ENCODE data around the gene STAT5B. TPM values are rescaled to one million over a fixed set of nuclear protein-coding genes. Genes with fewer than 3 reads are reported as not detected.

STAT5B gene
- polyA plus RNA-seq, 1 donor (not counting 4 experiments of a cell fraction or from before 2014, with no cell fraction given) = 16.1 TPM

DNA sequence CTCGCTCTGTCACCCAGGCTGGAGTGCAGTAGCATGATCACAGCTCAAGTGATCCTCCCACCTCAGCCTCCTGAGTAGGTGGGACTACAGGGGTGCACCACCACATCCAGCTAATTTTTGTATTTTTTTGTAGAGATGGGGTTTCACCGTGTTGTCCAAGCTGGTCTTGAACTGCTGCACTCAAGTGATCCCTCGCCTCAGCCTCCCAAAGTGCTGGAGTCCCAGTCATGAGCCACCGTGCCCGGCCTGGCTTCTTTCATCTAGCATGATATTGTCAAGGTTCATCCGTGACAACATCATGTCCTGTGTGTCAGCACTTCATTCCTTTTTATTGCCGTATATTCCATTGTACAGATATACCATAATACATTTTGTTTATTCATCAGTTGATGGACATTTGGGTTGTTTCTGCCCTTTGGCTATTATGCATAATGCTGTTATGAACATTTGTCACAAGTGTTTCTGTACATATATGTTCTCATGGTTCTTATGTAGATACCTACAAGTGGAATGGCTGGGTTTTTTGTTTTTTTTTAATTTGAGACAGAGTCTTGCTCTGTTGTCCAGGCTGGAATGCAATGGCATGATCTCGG, 78.5 kb downstream of the STAT5B start:
- no peak for TF ChIP-seq EZH2 (IDR thresholded peaks at IDR 0.05; ENCODE audit: low read length)
- TF ChIP-seq, protein P1, sequence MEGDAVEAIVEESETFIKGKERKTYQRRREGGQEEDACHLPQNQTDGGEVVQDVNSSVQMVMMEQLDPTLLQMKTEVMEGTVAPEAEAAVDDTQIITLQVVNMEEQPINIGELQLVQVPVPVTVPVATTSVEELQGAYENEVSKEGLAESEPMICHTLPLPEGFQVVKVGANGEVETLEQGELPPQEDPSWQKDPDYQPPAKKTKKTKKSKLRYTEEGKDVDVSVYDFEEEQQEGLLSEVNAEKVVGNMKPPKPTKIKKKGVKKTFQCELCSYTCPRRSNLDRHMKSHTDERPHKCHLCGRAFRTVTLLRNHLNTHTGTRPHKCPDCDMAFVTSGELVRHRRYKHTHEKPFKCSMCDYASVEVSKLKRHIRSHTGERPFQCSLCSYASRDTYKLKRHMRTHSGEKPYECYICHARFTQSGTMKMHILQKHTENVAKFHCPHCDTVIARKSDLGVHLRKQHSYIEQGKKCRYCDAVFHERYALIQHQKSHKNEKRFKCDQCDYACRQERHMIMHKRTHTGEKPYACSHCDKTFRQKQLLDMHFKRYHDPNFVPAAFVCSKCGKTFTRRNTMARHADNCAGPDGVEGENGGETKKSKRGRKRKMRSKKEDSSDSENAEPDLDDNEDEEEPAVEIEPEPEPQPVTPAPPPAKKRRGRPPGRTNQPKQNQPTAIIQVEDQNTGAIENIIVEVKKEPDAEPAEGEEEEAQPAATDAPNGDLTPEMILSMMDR (optimal IDR thresholded peaks at IDR 0.05 in 1 of 3, IDR thresholded peaks at IDR 0.05 in 1 of 3, conservative IDR thresholded peaks at IDR 0.05 in 1 of 3; ENCODE audit: extremely low read depth in 1 of 3, insufficient read depth in 2 of 3, low read length in 3 of 3) = no peak

DNA sequence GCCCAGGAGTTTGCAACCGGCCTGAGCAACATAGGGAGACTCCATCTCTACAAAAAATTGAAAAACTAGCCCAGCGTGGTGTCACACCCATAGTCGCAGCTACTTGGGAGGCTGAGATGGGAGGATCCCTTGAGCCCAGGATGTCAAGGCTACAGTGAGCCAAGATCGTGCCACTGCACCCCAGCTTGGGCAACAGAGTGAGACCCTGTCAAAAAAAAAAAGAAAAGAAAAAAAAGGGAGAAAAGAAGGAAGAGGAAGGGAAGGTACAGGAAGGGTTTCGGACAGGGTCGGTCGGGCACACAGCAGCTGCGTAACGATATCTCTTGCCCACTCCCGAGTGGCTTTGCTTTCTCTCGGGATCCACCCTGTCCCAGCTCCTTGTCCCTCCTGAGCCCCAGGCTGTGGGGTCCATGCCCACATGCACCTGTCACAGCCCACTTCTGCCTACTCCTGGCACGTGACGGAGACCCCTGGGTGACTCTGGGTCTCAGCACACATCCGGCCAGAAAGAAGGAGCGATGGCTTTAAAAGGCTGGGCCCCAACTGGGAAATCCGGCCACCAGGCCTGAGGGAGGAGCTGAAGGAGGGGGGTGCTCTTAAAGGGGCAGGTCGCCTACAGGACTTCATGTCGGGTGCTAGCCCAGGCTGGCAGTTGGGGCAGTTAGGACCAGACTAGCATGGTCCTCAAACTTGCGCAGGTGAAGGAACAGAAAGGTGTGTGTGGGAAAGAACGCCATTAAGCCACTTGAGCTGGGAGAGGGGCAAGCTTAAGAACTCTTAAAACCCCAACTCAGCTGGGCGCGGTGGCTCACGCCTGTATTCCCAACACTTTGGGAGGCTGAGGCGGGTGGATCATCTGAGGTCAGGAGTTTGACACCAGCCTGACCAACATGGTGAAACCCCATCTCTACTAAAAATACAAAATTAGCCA, 82.0 kb downstream of the STAT5B start, which contains the start of gene GHDC:
TSS of gene GHDC (minus strand) at position 526 of the 931 bp plus-strand sequence. CDS start 913 bp downstream, outside the sequence.
- no peaks in the 10 kb centered on the region for H3K9me1 ChIP-seq (ENCODE audit: control insufficient read depth, extremely low read depth, insufficient read depth, low read length)
- H3K79me2 ChIP-seq (ENCODE audit: control insufficient read depth, insufficient read depth, low read length) = no peaks in the 10 kb centered on the region
- peaks cover 0 to 1% of the 10 kb centered on the region in 2 experiments for H3K36me3 ChIP-seq (ENCODE audit: control insufficient read depth in 2 of 2, extremely low read depth in 1 of 2, insufficient read depth in 2 of 2, low read length in 2 of 2)
- TF ChIP-seq, protein P1 (optimal IDR thresholded peaks at IDR 0.05 in 1 of 3, IDR thresholded peaks at IDR 0.05 in 1 of 3, conservative IDR thresholded peaks at IDR 0.05 in 1 of 3; ENCODE audit: extremely low read depth in 1 of 3, insufficient read depth in 2 of 3, low read length in 3 of 3) = no peak
- no peak for TF ChIP-seq EZH2 (IDR thresholded peaks at IDR 0.05; ENCODE audit: low read length)
- no peaks in the 10 kb centered on the region for H3K9me3 ChIP-seq (ENCODE audit: control insufficient read depth, low read depth, low read length)
- H3K4me3 ChIP-seq (ENCODE audit: control insufficient read depth in 2 of 3, extremely low read depth in 1 of 3, insufficient read depth in 2 of 3, low read depth in 1 of 3, low read length in 3 of 3) = peak within 1 kb of the TSS; percentile 43 to 77 (median 50)
- H3K4me1 ChIP-seq (ENCODE audit: control insufficient read depth, extremely low read depth, insufficient read depth, low read length) = no peaks in the 10 kb centered on the region
- dilution Hi-C loops (cut with MboI; ENCODE audit: extremely low pct_ligation_motif_present, low sequenced_read_pairs) = no loop called here
- peak within 1 kb of the TSS; percentile 36 for H3K27ac ChIP-seq (ENCODE audit: control insufficient read depth, insufficient read depth, low read length)
- H2AFZ ChIP-seq (ENCODE audit: control insufficient read depth, low read length) = peak within 1 kb of the TSS; percentile 93
- H3K9ac ChIP-seq (ENCODE audit: control insufficient read depth, extremely low read depth, insufficient read depth, low read length) = peak within 1 kb of the TSS; percentile 67
- H3K4me2 ChIP-seq (ENCODE audit: control insufficient read depth, extremely low read depth, insufficient read depth, low read depth, low read length) = peak within 1 kb of the TSS; percentile 70
- no peak for DNase-seq (ENCODE audit: low read depth, low spot score)
- H3K27me3 ChIP-seq (ENCODE audit: control insufficient read depth, extremely low read depth, insufficient read depth, low read length) = no peaks in the 10 kb centered on the region
- H4K20me1 ChIP-seq (ENCODE audit: control insufficient read depth, extremely low read depth, insufficient read depth, low read length) = no peaks in the 10 kb centered on the region
- FAIRE-seq = peak; percentile 23

More for the DNA sequence above, 78.5 kb downstream of the STAT5B start:
- Histone ChIP-seq H3K27ac (ENCODE audit: control insufficient read depth, insufficient read depth, low read length) (no peak overlapping the region), H4K20me1 (ENCODE audit: control insufficient read depth, extremely low read depth, insufficient read depth, low read length) (no peaks in the 10 kb centered on the region), H2AFZ (ENCODE audit: control insufficient read depth, low read length) (no peak overlapping the region), H3K79me2 (ENCODE audit: control insufficient read depth, insufficient read depth, low read length) (no peaks in the 10 kb centered on the region), H3K4me2 (ENCODE audit: control insufficient read depth, extremely low read depth, insufficient read depth, low read depth, low read length) (no peak overlapping the region), H3K27me3 (ENCODE audit: control insufficient read depth, extremely low read depth, insufficient read depth, low read length) (no peaks in the 10 kb centered on the region), H3K36me3 (ENCODE audit: control insufficient read depth in 2 of 2, extremely low read depth in 1 of 2, insufficient read depth in 2 of 2, low read length in 2 of 2) (peaks cover 0 to 1% of the 10 kb centered on the region in 2 experiments), H3K9me1 (ENCODE audit: control insufficient read depth, extremely low read depth, insufficient read depth, low read length) (no peaks in the 10 kb centered on the region), H3K4me1 (ENCODE audit: control insufficient read depth, extremely low read depth, insufficient read depth, low read length) (no peaks in the 10 kb centered on the region), H3K9me3 (ENCODE audit: control insufficient read depth, low read depth, low read length) (no peaks in the 10 kb centered on the region), H3K4me3 (ENCODE audit: control insufficient read depth in 2 of 3, extremely low read depth in 1 of 3, insufficient read depth in 2 of 3, low read depth in 1 of 3, low read length in 3 of 3) (no peak overlapping the region), H3K9ac (ENCODE audit: control insufficient read depth, extremely low read depth, insufficient read depth, low read length) (no peak overlapping the region)
- dilution Hi-C loops (cut with MboI; ENCODE audit: extremely low pct_ligation_motif_present, low sequenced_read_pairs) = no loop called here
- no peak for DNase-seq (ENCODE audit: low read depth, low spot score)
- no peak for FAIRE-seq

Measured in keratinocyte (primary cell).